Astrocyte (in vitro differentiated cells and primary cell): ENCODE results near the gene WFS1.

Experiments used
- EZH2 ChIP-seq: IDR thresholded peaks from 2 replicates; pipeline ENCODE4 v1.6.1; 2012; ENCODE audit warnings: mild to moderate bottlenecking, low read length, inconsistent platforms; ENCODE audit not compliant: insufficient read depth
- TF ChIP-seq, protein P1 (sequence below): IDR thresholded peaks from 2 replicates; pipeline ENCODE4 v1.5.1; 2011; ENCODE audit warnings: low read depth, mild to moderate bottlenecking, inconsistent platforms, low read length, moderate library complexity; ENCODE audit not compliant: insufficient read depth

GRCh38 chr4:6303943-6304342 lies 34.3 kb downstream of the WFS1 start:
- TF ChIP-seq, protein P1, sequence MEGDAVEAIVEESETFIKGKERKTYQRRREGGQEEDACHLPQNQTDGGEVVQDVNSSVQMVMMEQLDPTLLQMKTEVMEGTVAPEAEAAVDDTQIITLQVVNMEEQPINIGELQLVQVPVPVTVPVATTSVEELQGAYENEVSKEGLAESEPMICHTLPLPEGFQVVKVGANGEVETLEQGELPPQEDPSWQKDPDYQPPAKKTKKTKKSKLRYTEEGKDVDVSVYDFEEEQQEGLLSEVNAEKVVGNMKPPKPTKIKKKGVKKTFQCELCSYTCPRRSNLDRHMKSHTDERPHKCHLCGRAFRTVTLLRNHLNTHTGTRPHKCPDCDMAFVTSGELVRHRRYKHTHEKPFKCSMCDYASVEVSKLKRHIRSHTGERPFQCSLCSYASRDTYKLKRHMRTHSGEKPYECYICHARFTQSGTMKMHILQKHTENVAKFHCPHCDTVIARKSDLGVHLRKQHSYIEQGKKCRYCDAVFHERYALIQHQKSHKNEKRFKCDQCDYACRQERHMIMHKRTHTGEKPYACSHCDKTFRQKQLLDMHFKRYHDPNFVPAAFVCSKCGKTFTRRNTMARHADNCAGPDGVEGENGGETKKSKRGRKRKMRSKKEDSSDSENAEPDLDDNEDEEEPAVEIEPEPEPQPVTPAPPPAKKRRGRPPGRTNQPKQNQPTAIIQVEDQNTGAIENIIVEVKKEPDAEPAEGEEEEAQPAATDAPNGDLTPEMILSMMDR = no peak
- no peak for TF ChIP-seq EZH2
